ENCODE measurements around the gene CAMK1D.

Gene CAMK1D

DNA sequence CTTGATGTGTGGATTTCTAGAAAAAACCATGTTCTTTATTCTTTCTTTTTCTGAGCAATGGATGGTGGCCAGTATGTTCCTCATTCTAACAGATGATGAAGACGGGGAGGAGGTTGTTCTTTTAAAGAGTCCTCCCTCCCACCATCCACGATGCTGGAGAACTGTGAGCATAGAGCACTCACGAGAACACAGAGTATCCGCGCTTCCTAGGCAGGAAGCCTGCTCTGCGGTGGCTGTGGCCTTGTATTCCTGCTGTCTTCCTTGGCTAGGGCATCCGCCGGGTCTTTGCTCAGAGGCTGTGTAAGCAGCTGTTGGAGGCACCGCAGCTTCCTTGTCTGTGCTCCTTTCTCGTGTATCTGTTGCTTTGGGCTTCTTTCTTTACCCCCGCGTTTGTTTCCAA, 437.9 kb downstream of the CAMK1D start:
- H3K27ac ChIP-seq (ENCODE audit: low read depth, low read length), result no peak overlapping the region
- no peaks in the 10 kb centered on the region for H3K9me3 ChIP-seq (ENCODE audit: control insufficient read depth, insufficient read depth, low read length)
- H3K4me2 ChIP-seq (ENCODE audit: low read length), result no peak overlapping the region
- no peaks in the 10 kb centered on the region for H3K9me2 ChIP-seq (replicated peaks; ENCODE audit: control insufficient read depth, low read length)
- H3K4me1 ChIP-seq (ENCODE audit: control insufficient read depth, low read length), result no peaks in the 10 kb centered on the region
- no peaks in the 10 kb centered on the region for H4K20me1 ChIP-seq (ENCODE audit: control insufficient read depth, insufficient read depth, low read depth, low read length)
- H3K36me3 ChIP-seq (ENCODE audit: control insufficient read depth, low read length), result peaks cover 8% of the 10 kb centered on the region; the same call in 1 of the 2 replicates
- H3K27me3 ChIP-seq (ENCODE audit: control insufficient read depth, low read length), result no peaks in the 10 kb centered on the region
- no peaks in the 10 kb centered on the region for H3F3A ChIP-seq (ENCODE audit: control insufficient read depth, insufficient read depth)
- H3K4me3 ChIP-seq (ENCODE audit: low read length), result no peak overlapping the region
- H3K79me2 ChIP-seq (ENCODE audit: control insufficient read depth, low read length), result no peaks in the 10 kb centered on the region
- TF ChIP-seq, protein P1, sequence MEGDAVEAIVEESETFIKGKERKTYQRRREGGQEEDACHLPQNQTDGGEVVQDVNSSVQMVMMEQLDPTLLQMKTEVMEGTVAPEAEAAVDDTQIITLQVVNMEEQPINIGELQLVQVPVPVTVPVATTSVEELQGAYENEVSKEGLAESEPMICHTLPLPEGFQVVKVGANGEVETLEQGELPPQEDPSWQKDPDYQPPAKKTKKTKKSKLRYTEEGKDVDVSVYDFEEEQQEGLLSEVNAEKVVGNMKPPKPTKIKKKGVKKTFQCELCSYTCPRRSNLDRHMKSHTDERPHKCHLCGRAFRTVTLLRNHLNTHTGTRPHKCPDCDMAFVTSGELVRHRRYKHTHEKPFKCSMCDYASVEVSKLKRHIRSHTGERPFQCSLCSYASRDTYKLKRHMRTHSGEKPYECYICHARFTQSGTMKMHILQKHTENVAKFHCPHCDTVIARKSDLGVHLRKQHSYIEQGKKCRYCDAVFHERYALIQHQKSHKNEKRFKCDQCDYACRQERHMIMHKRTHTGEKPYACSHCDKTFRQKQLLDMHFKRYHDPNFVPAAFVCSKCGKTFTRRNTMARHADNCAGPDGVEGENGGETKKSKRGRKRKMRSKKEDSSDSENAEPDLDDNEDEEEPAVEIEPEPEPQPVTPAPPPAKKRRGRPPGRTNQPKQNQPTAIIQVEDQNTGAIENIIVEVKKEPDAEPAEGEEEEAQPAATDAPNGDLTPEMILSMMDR (IDR thresholded peaks at IDR 0.05; ENCODE audit: low read depth, low read length, poor library complexity, severe bottlenecking), result no peak
- no peak for TF ChIP-seq EZH2phosphoT487 (IDR thresholded peaks at IDR 0.05; ENCODE audit: borderline replicate concordance, low read length)

DNA sequence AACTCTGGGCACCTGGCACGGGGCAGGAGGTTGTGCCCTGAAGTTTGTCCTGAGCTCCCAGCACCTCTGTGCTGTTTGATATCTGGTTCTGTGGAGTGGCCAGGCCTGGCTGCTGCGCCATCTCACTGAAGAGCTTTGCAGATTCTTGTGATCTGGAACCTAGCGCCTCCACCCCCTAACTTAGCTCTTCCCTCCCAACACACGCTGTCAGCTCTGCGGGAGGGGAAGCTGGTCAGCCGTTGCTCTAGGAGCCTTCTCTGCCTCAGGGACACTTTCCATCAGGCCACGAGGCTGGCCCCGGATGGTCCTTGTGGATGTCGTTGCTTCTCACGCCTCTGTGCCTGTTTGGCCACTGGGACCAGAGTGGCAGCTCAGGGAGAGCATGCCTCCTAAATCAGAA, 438.9 kb downstream of the CAMK1D start:
- H3K9me3 ChIP-seq (ENCODE audit: control insufficient read depth, insufficient read depth, low read length), result no peaks in the 10 kb centered on the region
- no peaks in the 10 kb centered on the region for H3F3A ChIP-seq (ENCODE audit: control insufficient read depth, insufficient read depth)
- H3K9me2 ChIP-seq (replicated peaks; ENCODE audit: control insufficient read depth, low read length), result no peaks in the 10 kb centered on the region
- no peak overlapping the region for H3K27ac ChIP-seq (ENCODE audit: low read depth, low read length)
- TF ChIP-seq, protein P1 (IDR thresholded peaks at IDR 0.05; ENCODE audit: low read depth, low read length, poor library complexity, severe bottlenecking), result no peak
- no peak for TF ChIP-seq EZH2phosphoT487 (IDR thresholded peaks at IDR 0.05; ENCODE audit: borderline replicate concordance, low read length)
- no peak overlapping the region for H3K4me2 ChIP-seq (ENCODE audit: low read length)
- H3K4me3 ChIP-seq (ENCODE audit: low read length), result no peak overlapping the region
- H4K20me1 ChIP-seq (ENCODE audit: control insufficient read depth, insufficient read depth, low read depth, low read length), result no peaks in the 10 kb centered on the region
- H3K4me1 ChIP-seq (ENCODE audit: control insufficient read depth, low read length), result no peaks in the 10 kb centered on the region
- peaks cover 8% of the 10 kb centered on the region; the same call in 1 of the 2 replicates for H3K36me3 ChIP-seq (ENCODE audit: control insufficient read depth, low read length)
- no peaks in the 10 kb centered on the region for H3K27me3 ChIP-seq (ENCODE audit: control insufficient read depth, low read length)
- H3K79me2 ChIP-seq (ENCODE audit: control insufficient read depth, low read length), result no peaks in the 10 kb centered on the region

DNA sequence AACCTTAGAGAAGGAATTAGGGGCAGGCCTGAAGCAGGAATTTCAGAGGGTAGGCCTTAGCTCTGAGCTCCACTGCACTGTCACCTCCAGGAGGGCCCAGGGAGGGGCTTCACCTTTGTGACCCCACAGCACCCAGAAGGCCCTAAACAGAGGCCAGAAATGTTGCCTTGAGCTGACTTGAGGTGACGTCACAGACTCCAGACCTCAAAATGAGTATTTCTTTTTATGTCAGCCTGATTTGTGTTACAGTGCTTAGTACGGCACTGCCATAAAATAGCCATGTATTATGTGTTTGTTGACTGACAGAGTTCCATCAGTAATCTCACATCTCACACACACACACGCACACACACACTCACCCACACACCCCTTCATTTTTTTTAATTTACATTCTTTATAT, 440.9 kb downstream of the CAMK1D start:
- Histone ChIP-seq H3K4me2 (ENCODE audit: low read length) (no peak overlapping the region), H3K4me1 (ENCODE audit: control insufficient read depth, low read length) (no peaks in the 10 kb centered on the region), H3K79me2 (ENCODE audit: control insufficient read depth, low read length) (no peaks in the 10 kb centered on the region), H3K4me3 (ENCODE audit: low read length) (no peak overlapping the region), H3K27me3 (ENCODE audit: control insufficient read depth, low read length) (no peaks in the 10 kb centered on the region), H3K36me3 (ENCODE audit: control insufficient read depth, low read length) (peaks cover 13% of the 10 kb centered on the region; the same call in 1 of the 2 replicates), H3K27ac (ENCODE audit: low read depth, low read length) (no peak overlapping the region), H3F3A (ENCODE audit: control insufficient read depth, insufficient read depth) (no peaks in the 10 kb centered on the region), H3K9me3 (ENCODE audit: control insufficient read depth, insufficient read depth, low read length) (no peaks in the 10 kb centered on the region), H3K9me2 (replicated peaks; ENCODE audit: control insufficient read depth, low read length) (no peaks in the 10 kb centered on the region), H4K20me1 (ENCODE audit: control insufficient read depth, insufficient read depth, low read depth, low read length) (no peaks in the 10 kb centered on the region)
- TF ChIP-seq, protein P1 (IDR thresholded peaks at IDR 0.05; ENCODE audit: low read depth, low read length, poor library complexity, severe bottlenecking), result no peak
- no peak for TF ChIP-seq EZH2phosphoT487 (IDR thresholded peaks at IDR 0.05; ENCODE audit: borderline replicate concordance, low read length)

Measured in DOHH2 (cell line).